Sigmoid colon (tissue), 7 donors: ENCODE results near the gene GBP3. TPM values are rescaled to one million over a fixed set of nuclear protein-coding genes. Genes with fewer than 3 reads are reported as not detected.
A peak's percentile ranks its signal among the peaks of the same experiment; 100 is the strongest.

ENCODE experiments used
- DNase-seq: peaks from one replicate; pipeline ENCODE4 v3.0.0-alpha.2; 2019
- H3K27ac ChIP-seq, 4 donors: fragments of 200-600 bp; sonication (generic); one replicate each; pipeline ENCODE4 v1.5.1; 2016 to 2019; ENCODE audit warnings: mild to moderate bottlenecking in 1 of 4
- H3K27me3 ChIP-seq, 3 donors: fragments of 200-600 bp; sonication (generic); one replicate each; pipeline ENCODE4 v1.5.1; 2019; ENCODE audit warnings: mild to moderate bottlenecking in 1 of 3
- H3K36me3 ChIP-seq, 4 donors: fragments of 200-600 bp; sonication (generic); one replicate each; pipeline ENCODE4 v1.5.1; 2016 to 2019
- H3K4me1 ChIP-seq, 4 donors: fragments of 200-600 bp; sonication (generic); one replicate each; pipeline ENCODE4 v1.5.1; 2017 to 2019
- H3K4me3 ChIP-seq, 4 donors: fragments of 200-600 bp; sonication (generic); one replicate each; pipeline ENCODE4 v1.5.1; 2017 to 2019; ENCODE audit warnings: mild to moderate bottlenecking in 2 of 4, moderate library complexity in 1 of 4
- H3K9me3 ChIP-seq, 4 donors: fragments of 200-600 bp in 3 of 4; sonication (generic) in 3 of 4; one replicate each; pipeline versions ENCODE4 v1.5.1 to v1.6.1; 2013 to 2019
- CTCF ChIP-seq, 4 experiments: fragments of 450-650 bp in 3 of 4; fragments of 200-600 bp in 1 of 4; IDR thresholded peaks; one replicate each; pipeline ENCODE4 v1.5.1; 2016 to 2019; ENCODE audit warnings: antibody characterized with exemption in 4 of 4, mild to moderate bottlenecking in 3 of 4, moderate library complexity in 2 of 4
- EP300 ChIP-seq, 4 donors: sonication (generic); formaldehyde crosslinking; IDR thresholded peaks; one replicate each; pipeline ENCODE4 v1.6.1; 2017; ENCODE audit warnings: antibody characterized with exemption in 4 of 4
- POLR2A ChIP-seq, 2 donors: fragments of 450-650 bp; IDR thresholded peaks; one replicate each; pipeline ENCODE4 v1.6.1; 2016; ENCODE audit warnings: antibody characterized with exemption in 2 of 2, mild to moderate bottlenecking in 2 of 2, moderate library complexity in 2 of 2
- POLR2AphosphoS5 ChIP-seq, 4 donors: sonication (generic); formaldehyde crosslinking; IDR thresholded peaks; one replicate each; pipeline ENCODE4 v1.6.1; 2017; ENCODE audit warnings: antibody characterized with exemption in 4 of 4
- WGBS, 2 donors: extraction: QIAGEN DNeasy Blood & Tissue Kit; methylation state at CpG; one replicate each; pipeline ENCODE4 v1.1.7; 2013; 5-methylcytosine and 5-hydroxymethylcytosine counted together
- intact Hi-C: fragments of 100-400 bp; cut with DNase I; formaldehyde crosslinking; loops from one replicate; pipeline ENCODE4 v1.15.1; 2023
- polyA plus RNA-seq, 3 donors: library from polyadenylated mRNA; stranded (reverse); fragments of 200-250 nt; gene quantifications; one replicate each; pipeline ENCODE4 v1.2.3, GENCODE V29; 2013
- total RNA-seq, 4 donors: library from RNA; depleted of rRNA; stranded (reverse); fragments of >200 nt; gene quantifications; one replicate each; pipeline ENCODE4 v1.1.0, GENCODE V29; 2016
- donor health status: healthy with polysubstance abuse.
- donor health status: Bipolar disorder and iron deficiency.
- donor health status: healthy.

GBP3 gene
- total and polyA plus RNA-seq, 7 donors, result 6.4 to 66.4 (median 19.6) TPM

GRCh38 chr1:89065079-89065868 is 42.6 kb upstream of the GBP3 start, which contains the start of gene GBP1:
Gene GBP1, minus strand, starts transcription at chr1:89065208. Its CDS starts 1,974 bp downstream, at chr1:89063234.
- peaks cover 0 to 9% (median 0%) of the 10 kb centered on the region in 4 donors for H3K36me3 ChIP-seq
- H3K27me3 ChIP-seq, result no peaks in the 10 kb centered on the region
- H3K27ac ChIP-seq, result peak within 1 kb of the TSS; percentile 82 to 91 (median 88)
- H3K9me3 ChIP-seq, result no peaks in the 10 kb centered on the region
- intact Hi-C loops, result no loop called here
- peaks cover 0 to 41% (median 25%) of the 10 kb centered on the region in 4 donors for H3K4me1 ChIP-seq
- TF ChIP-seq POLR2AphosphoS5 (IDR thresholded peaks at IDR 0.05) (peak; percentile 48 to 74 (median 58)), CTCF (IDR thresholded peaks at IDR 0.05) (no peak), EP300 (IDR thresholded peaks at IDR 0.05) (peak in 2 of 4 donors; percentile 3 to 6), POLR2A (IDR thresholded peaks at IDR 0.05) (peak in 1 of 2 donors; percentile 30)
- 23 to 24% methylated on average over 4 of the region's 4 CpGs for WGBS, 2 donors
- no peak for DNase-seq
- peak within 1 kb of the TSS; percentile 35 to 63 (median 54) for H3K4me3 ChIP-seq

- Histone ChIP-seq H3K9me3 (no peaks in the 10 kb centered on the region), H3K4me3 (peak overlapping the region; percentile 35 to 63 (median 54)), H3K27me3 (no peaks in the 10 kb centered on the region), H3K36me3 (peaks cover 0 to 16% (median 0%) of the 10 kb centered on the region in 4 donors), H3K27ac (peak overlapping the region; percentile 82 to 91 (median 88)), H3K4me1 (peaks cover 0 to 44% (median 25%) of the 10 kb centered on the region in 4 donors)
- no peak for DNase-seq
- 2 to 6% methylated on average over 4 of the region's 4 CpGs for WGBS, 2 donors
- intact Hi-C loops, result loop anchor here (5.0 kb wide), 1 partner anchor 42 kb away; the partner anchor contains the start of gene GBP3
- TF ChIP-seq POLR2AphosphoS5 (IDR thresholded peaks at IDR 0.05), result no peak
- TF ChIP-seq CTCF (IDR thresholded peaks at IDR 0.05), result no peak
- TF ChIP-seq EP300 (IDR thresholded peaks at IDR 0.05), result no peak
- TF ChIP-seq POLR2A (IDR thresholded peaks at IDR 0.05), result no peak
Measured at GRCh38 chr1:89064632-89065031, 42.0 kb upstream of the GBP3 start.

- no peak for DNase-seq
- no peak for TF ChIP-seq EP300 (IDR thresholded peaks at IDR 0.05)
- TF ChIP-seq POLR2A (IDR thresholded peaks at IDR 0.05), result no peak
- no peak for TF ChIP-seq POLR2AphosphoS5 (IDR thresholded peaks at IDR 0.05)
- no peak for TF ChIP-seq CTCF (IDR thresholded peaks at IDR 0.05)
- Histone ChIP-seq H3K36me3 (peaks cover 12 to 31% (median 13%) of the 10 kb centered on the region in 4 donors), H3K9me3 (no peaks in the 10 kb centered on the region), H3K4me3 (peak overlapping the region in 1 of 4 donors; percentile 63), H3K4me1 (peaks cover 0 to 44% (median 25%) of the 10 kb centered on the region in 4 donors), H3K27me3 (no peaks in the 10 kb centered on the region), H3K27ac (peak overlapping the region; percentile 82 to 91 (median 88))
- intact Hi-C loops, result loop anchor here (5.0 kb wide), 1 partner anchor 41 kb away; the partner anchor contains the start of gene GBP3
- 89 to 93% methylated on average over 3 of the region's 3 CpGs for WGBS, 2 donors
Measured at GRCh38 chr1:89063094-89063493, 40.4 kb upstream of the GBP3 start.

- intact Hi-C loops, result loop anchor here (5.0 kb wide), 1 partner anchor 38 kb away; the partner anchor contains the start of gene GBP3
- Histone ChIP-seq H3K4me1 (peaks cover 0 to 37% (median 21%) of the 10 kb centered on the region in 4 donors), H3K27me3 (no peaks in the 10 kb centered on the region), H3K4me3 (no peak overlapping the region), H3K9me3 (no peaks in the 10 kb centered on the region), H3K36me3 (peaks cover 18 to 61% (median 40%) of the 10 kb centered on the region in 4 donors), H3K27ac (no peak overlapping the region)
- TF ChIP-seq POLR2AphosphoS5 (IDR thresholded peaks at IDR 0.05) (no peak), POLR2A (IDR thresholded peaks at IDR 0.05) (no peak), EP300 (IDR thresholded peaks at IDR 0.05) (no peak), CTCF (IDR thresholded peaks at IDR 0.05) (no peak)
- DNase-seq, result no peak
- 77 to 88% methylated on average over 5 of the region's 5 CpGs for whole genome bisulfite sequencing, 2 donors
Measured at GRCh38 chr1:89060091-89060490, 37.4 kb upstream of the GBP3 start.
